Stimulated activated CD8-positive, alpha-beta memory T cell treated with anti-CD3 and anti-CD28 coated beads, Interleukin-12 subunit alpha, Interleukin-12 subunit beta, amount 100 ng/mL, for 4 hours (primary cell): ENCODE results near the gene TSPAN9.

Experiments used
- DNase-seq: peaks from one replicate; pipeline ENCODE4 v3.0.0-alpha.2; 2020; ENCODE audit warnings: low read depth

Gene TSPAN9

DNA sequence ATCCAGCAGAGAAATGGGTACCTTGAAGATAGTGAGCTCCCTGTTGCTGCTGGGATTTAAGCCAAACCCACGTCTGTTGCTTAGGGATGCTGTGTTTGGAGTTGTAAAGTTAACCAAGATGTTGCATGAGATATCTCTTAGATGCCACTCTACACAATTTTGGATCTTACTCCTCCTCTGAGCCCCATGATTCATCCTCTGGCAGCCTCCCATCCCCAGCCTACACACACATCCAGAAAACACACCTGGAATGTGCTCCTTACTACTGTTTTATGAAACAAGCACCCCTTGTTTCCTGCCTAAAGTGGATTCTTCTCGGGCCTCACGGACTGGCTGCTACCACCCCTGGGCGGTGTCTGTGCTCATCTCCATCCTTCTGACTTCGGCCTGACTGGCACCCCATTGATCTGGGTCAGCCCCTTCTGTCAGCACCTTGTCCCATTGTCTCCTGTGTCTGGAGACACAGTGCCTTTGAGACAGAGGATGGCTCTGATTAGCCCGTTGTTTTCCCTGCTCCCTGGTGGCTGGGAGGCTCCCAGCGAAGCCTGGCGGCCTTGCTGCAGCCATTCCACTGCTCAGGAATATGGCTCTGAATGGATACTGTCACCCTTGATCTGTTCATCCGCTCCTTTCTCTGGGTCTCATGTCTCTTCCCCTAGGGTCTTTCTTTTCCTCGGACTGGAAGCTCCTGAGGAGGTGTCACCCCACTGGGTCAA, 24.3 kb downstream of the TSPAN9 start:
- DNase-seq = no peak

DNA sequence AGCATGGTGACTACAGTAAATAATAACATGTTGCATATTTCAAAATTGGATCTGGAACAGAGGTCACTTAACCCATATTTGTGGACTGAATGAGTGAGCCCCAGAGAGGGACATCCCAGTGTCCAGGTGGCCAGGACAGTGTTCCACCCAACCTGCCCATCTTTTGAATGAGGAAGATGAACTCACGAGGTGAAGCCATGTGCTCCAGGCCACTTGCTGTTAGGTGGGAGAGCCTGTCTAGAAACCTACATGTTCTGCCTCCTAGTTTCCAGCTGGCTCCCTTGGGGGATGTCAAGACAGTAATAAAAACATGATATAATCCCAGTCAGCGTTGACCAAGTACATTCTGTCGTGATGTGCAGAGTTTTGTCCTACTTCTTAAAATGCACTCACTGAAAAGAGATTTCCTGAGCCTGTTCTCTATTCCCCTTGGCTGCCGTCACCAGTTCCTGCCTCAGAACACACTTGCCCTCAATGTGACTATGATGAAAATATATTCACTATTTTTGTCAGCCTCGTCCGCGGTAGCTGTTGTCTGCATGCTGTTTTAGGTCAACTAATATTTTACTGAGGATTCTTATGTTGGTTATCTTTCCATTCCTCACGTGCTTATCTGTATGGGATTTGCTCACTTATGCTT, 25.7 kb downstream of the TSPAN9 start:
- DNase-seq = no peak

DNA sequence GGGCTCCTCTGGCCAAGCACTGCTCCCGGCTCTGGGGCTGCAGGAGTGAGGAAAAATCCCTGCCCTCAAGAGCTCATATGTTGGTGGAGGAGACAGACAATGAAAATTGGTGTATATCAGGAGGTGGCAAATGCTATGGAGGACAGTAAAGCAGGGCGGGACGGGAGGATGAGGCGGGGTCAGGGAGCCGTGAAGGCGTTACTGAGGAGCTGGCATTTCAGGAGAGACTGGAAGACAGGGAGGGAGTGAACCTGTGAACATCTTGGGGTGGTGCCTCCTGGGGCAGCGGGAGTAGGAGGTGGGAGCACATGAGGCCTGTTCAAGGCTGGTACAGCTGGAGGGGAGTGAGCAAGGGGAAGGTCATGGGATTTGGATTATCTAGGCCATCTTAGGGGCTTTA, 26.6 kb downstream of the TSPAN9 start:
- DNase-seq = no peak

DNA sequence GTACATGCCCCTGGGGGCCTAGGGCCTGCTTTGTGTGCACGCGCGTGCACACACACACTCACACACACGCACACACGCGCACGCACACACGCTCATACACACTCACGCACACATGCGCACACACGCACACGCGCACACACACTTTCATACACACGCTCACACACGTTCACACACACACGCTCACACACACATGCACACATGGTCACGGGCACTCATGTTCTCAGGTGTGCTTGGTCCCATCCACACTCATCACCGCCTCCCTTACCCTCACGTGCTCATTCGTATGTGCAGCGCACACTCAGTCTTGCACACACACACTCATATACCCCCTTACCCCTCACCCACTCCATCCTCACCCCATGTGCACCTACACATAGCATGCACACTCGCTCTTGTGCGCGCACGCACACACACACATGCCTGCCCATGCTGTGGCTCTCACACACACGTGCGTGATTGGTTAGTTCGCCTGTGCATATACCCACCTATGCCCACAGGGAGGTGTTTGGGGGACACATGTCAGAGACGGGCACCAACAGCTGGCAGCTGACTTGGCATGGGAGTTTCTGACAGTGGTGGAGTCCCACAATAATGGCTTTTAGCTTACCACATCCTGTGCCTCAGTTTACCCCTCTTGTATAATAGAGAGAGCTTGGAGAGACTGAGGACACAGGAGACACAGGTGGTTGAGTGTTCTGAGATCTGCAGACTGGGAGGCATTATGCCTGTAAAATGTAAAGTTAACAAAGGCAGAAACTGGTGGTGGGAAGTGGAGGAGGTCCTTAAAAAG, 28.7 kb downstream of the TSPAN9 start:
- DNase-seq = no peak

DNA sequence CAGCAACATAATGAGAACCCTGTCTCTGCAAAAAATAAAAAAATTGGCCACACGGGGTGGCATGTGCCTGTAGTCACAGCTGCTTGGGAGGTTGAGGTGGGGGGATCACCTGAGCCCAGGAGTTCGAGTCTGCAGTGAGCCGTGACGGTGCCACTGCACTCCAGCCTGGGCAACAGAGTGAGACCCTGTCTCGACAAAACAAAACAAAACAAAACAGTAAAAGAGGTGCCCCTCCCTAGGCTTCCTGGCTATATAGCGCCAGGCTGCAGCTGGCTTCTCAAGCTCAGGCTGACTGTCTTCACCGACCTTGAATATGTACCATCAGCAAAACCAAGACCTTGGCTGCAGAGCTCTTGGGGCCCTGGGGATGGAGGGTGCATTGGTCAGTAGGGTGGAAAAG, 29.4 kb downstream of the TSPAN9 start:
- no peak for DNase-seq

DNA sequence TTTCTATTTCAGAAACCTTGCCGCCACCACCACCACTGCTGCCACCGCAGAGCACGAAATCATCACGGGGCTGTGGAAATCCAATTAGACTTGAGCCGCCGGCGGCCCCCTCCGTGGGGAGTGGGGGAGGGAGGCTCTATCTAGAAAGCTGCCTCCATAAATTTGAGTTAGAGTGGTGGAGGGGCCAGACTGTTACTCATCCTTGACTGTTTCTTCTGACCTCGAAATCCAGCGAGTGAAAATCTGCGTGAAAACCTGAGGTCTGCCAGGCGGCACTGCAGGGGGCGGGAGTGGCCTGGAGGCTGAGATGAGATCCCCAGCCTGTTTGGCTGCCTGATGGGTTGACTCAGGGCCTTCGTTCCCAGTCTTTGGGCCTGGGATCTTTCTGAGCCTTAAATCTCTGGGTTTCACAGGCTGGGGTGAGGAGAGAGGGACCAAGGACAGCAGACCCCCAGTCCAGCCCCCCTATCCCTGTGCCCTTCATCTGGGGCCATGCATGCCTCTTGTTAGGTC, 29.9 kb downstream of the TSPAN9 start:
- no peak for DNase-seq

DNA sequence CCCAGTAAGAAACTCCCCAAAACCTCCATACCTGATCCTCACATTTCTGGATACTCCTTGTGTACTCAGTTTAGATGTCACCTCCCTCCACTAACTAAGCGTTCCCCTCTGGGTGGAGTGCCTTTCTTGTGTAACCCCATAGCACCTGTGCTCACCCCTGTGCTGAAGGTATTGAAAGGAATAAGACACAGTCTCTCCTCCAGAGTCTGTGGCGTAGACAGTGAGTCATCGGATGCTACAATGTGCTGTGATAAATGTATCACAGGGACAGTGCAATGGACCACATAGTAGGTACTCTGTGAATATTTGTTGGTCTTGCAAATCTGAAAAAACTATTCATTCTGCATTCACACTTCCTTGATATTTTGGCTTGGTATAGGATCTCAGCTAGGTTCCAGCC, 30.8 kb downstream of the TSPAN9 start:
- no peak for DNase-seq

DNA sequence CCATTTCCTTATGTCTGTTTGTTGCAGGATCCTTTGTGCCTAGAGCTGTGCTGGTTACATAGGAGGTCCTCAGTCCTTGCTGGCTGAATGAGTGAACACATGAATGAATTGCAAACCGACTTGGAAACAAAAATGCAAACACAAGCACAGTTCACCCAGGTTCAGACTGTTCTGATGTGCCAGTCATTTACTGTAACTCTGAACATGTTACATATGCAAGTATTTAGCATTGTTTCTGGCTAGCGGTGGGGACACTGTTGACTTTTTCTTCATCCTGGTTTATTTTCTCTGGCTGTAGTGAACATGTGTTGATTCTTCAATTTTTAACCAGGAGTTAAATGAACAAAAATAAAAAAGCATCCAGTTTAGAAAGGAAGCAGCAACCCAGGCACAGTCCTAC, 33.4 kb downstream of the TSPAN9 start:
- no peak for DNase-seq

DNA sequence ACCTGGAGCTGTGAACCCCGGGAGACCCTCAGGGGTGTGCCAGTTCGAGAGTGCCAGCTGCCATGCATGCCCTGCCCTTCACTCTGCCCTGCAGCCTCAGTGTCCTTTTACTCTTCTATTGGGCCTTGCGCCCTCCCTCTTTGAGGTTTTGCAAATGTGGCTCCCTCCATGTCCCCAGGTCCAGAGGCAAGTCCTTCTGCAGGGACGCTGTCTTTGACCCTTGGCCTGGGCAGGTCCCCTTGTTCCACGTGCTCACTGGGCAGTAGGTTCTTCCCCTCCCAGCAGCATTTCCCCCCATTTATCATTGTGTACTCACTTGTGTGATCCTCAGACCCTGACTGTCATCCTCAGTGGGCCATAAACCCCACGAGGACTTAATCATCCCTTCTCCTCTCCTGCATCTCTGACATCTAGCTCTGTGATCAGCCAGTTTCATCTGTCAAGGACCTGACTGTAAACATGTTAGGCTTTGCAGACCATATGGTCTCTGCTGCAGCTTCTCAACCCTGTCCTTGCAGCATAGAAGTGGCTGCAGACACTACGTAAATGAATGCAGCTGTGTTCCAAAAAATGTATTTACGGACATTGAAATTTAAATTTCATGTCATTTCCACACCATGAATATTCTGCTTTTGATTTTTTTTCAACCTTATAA, 36.6 kb downstream of the TSPAN9 start:
- DNase-seq = no peak

DNA sequence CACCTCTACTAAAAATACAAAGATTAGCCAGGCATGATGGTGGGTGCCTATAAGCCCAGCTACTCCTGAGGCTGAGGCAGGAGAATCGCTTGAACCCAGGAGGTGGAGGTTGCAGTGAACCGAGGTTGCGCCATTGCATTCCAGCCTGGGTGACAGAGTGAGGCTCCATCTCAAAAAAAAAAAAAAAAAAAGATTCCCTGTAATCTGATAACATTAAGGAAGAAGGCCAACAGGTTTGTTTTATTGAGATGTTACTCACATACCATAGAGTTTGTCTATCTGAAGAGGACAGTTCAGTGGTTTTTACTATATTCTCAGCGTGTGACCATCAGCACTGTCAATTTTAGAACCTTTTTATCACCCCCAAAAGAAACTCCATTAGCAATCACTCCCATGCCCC, 37.5 kb downstream of the TSPAN9 start:
- DNase-seq = no peak

DNA sequence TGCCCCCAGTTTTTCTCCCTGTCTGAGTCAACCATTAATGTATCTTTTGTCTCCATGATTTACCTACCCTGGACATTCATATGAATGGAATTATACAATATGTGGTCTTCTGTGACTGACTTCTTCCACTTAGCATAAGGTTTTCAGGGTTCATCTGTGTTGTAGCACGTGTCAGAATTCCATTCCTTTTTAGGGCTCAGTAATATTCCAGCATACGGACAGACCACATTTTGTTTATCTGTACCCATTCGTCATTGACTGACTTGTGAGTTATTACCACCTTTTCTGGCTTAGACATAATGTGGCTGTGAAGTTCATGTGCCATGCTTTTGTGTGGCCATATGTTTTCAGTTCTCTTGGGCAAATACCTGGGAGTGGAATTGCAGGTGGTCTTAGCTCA, 37.9 kb downstream of the TSPAN9 start:
- DNase-seq = no peak

DNA sequence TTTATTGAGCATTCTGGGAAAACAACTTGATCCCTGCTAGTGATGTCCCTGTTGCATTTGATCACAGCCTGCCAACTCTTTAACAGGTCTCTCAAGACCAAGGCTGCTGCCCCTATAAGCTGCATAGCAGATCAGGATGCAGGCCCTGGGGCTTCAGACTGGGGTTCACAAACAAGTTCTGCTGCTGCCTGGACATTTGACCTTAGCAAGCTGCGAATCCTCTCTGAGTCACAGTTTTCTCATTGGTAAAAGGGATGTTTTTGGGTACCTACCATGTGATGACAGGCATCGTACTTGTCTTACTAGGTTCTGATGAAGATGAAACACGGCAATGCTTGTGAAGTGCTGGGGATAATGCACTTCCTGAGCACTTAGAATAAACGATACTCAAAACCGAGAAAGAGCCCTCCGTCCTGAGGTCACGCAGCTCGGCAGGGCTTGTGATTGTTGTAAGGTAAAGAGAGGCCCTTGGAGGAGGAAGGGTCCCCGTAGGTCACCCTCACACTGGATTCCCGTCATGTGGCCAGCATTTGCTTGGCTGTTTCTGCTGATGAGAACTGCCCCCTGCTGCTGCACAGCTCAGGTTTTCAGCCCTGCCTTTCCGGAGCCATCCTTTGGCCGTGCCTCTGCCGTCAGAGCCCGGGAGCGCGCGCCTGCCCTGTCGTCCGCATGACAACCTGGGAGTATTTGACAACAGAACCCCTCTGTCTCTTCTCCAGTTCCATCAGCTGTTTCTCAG, 39.1 kb downstream of the TSPAN9 start:
- DNase-seq = no peak

DNA sequence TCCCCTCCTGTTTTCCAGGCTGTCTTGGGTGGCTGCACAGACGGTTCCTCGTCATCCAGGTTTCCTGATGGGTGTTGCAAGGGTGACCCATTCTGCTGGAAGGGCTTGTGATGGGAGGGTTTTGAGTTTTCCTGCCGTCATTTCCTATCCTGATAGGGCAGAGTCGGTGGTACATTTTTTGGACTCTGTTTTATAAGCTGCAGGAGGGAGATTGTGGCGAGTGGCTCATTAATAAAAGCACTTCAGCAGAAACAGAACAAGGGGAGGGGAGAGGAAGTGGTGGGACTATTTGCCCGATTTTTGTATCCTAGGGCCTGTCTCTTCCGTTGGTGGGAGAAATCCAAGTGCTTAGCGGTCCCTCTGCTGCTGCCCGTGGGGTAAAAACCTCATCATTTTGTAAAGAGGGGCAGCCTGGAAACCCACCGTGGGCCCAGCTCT, 40.0 kb downstream of the TSPAN9 start:
- DNase-seq = no peak

DNA sequence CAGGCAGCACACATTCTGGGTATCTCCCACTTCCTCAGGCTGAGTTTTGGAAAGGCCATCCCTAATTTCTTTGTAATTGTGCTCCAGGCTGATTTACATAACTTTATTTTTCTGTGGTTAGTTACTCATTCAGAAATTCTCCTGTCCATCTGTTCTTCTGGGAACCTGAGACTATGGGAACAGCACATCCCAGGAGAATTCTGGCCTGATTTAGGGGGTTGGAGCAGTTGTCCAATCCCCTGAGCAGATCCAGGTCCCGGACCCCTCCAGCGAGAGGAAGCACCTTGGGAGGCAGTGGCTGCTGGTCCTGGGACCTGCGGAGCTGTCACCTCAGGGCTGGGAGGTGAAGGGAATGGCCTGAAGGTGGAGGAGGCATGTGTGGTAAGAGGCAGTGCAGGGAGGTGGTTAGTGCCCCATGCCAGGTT, 40.4 kb downstream of the TSPAN9 start:
- no peak for DNase-seq

DNA sequence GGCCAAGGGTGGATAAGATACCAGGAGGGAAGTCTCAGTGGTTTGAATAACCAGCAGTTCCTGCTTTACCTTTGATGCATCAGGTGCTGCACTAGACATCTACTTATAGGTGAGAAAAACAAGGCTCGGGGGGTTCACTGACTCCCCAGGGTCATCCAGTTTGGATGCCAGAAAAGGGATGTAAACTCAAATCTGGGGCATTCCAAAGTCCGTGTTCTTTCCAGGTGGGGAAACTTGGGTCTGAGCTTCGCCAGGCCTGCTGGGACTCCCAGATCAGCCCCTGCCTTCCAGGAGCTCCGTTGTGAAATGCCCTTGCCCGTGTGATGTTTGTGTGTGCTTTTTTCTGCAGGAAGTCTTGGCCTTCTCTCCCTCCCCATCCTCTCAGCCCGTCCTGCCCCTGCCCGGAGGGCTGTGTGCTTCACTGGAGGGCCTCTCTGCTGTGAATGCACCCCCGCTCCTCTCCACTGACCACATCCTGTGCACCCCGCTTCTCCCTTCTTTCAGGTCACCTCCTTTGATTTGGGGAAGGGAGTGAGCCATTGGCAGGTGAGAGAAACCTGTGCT, 42.1 kb downstream of the TSPAN9 start:
- DNase-seq = no peak

DNA sequence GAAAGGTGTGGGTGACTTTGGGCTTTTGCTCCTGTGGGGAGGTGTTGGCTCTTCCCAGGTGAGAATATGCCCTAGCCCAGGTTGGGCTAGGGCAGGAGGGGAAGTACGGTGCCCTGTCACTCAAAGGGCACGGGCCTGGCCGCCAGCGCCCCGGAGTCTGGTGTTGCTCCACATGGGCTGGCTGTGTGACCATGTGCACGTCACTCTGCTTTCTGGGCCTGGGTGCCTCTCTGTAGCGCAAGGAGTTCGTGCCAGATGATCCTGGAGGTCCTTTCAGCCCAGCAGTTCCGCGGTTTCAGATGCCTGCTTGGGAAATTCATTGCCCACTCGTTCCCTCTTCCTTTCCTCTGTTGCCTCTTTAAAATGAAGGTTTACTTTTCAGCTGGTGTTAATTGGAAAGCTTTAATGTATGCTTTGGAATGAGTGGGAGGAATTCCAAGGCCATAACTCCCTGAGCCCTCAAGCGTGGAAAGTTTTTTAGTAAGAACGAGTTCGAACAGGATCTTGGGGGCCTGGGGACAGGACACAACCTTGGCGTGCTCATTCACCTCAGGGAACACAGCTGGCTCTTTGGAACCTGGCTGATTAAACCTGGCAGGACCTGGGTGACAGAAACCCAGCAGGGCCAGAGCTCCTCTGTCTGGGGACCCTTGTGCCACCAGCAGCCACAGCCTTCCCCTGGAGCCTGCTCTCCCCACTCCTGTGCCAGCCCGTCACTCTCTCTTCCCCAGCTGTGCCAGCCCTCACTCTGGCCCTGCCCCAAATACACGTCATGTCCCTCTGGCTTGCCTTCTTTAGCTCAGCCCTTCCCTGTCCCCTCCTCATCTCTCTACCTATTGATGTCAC, 42.8 kb downstream of the TSPAN9 start:
- no peak for DNase-seq

DNA sequence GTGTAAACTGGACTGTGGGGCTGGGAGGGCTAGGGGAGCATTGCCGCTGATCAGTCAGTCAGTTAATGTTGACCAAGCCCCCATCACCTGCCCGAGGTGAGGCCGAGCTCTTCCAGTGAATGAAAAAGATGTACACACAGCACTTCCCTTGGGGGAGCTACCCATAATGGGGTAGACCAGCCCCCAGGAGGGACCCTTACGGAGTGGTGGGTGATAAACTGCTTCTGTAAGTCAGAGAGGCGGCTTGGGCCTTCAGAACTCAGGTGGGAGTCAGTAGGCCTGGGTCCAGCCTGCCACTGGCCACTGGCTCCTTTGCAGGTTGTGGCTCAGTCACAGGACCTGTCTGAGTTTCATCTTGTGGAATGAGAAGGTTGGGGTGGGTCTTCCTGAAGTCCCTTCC, 43.5 kb downstream of the TSPAN9 start:
- no peak for DNase-seq

DNA sequence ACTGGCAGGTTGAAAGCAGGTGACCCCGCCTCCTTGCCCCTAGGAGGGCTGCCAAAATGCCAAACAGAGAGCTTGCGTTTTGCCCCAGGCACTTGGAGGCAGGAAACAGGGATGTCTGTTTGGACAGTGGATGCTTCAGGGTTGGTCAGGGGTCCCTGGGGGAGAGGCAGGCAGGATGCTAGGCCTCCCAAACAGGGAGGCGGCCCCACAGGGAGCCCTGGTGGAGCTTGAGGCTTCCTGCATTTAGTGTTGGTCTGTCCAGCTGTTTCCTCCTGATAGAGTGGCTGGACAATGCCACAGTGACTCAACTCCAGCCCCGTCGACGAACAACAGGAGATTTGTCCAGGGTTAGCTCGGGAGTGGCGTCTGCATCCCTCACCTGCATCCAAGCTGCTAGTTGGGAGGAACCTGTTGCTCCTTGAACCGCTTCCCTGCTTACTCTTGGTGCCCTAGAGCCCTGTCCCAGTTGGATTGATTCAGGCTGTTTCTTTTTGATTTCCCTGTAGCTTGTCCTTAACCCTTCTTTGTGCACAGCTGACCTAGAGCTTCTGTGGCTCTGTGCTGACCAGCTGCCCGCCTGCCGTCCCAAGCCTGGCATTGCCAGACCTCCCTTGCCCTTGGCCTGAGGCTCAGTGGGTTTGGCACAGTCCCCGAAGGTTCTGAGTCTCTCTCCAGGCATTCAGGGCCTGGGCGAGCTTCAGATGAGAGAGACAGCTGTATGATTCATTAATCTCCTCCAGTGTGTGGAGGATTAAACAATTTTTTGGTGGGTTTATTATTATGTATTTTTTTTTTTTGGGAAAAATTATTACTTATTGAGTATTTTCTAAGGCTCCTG, 45.9 kb downstream of the TSPAN9 start:
- DNase-seq = no peak

DNA sequence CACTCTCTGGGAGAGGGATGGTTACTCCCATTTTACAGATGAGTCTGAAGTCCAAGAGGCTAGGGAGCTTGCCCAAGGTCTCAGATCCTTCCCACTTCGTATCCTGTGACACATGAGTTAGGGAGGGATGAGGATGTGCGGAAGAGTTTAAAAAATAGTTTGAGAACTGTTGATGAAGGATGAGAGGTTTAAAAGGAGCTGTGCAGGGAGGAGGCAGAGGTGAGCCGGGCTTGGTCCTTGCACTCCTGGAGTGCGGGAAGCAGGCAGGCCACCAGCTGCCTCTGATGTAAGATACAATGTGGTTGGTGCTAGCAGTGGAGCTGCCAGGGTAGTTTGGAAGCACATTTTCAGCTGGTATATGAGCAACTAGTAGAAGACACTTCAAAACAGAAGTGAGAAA, 46.5 kb downstream of the TSPAN9 start:
- DNase-seq = no peak

DNA sequence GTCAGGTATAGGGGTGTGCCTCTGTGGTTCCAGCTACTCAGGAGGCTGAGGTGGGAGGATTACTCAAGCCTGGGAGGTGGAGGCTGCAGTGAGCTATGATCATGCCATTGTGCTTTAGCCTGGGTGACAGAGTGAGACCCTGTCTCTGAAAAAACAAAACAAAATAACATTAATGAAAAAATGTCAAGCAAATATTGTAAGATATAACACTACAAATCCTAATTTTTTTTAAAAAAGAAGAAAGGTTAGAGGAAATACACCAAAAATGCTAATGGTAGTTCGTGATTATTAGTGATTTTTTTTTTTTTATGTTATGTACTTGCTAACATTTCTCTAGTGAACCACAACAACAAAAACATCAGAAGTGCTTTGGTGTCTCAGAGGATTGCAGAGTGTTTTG, 47.7 kb downstream of the TSPAN9 start:
- DNase-seq = no peak
